CD4-positive, alpha-beta T cell treated with Interleukin-4 for 4 hours (primary cell): Measurements from ENCODE around the gene CEP350.
A peak's percentile ranks its signal among the peaks of the same experiment; 100 is the strongest.

Source experiments
- DNase-seq: peaks from one replicate; pipeline ENCODE4 v3.0.0-alpha.2; 2020

Gene CEP350

GRCh38 chr1:179954493-179955286, at the start of gene CEP350:
TSS of gene CEP350 (plus strand) at chr1:179954810. CDS start at chr1:179986182, 31,372 bp downstream.
- peak; percentile 100 for DNase-seq

GRCh38 chr1:179910934-179911333, 43.7 kb upstream of the CEP350 start:
- DNase-seq, result no peak

- no peak for DNase-seq
Measured at GRCh38 chr1:179911812-179912211, 42.8 kb upstream of the CEP350 start.

- no peak for DNase-seq
Measured at GRCh38 chr1:179917601-179918429, 36.8 kb upstream of the CEP350 start.

- DNase-seq, result no peak
Measured at GRCh38 chr1:179921472-179921871, 33.1 kb upstream of the CEP350 start.

- no peak for DNase-seq
Measured at GRCh38 chr1:179921981-179922872, 32.4 kb upstream of the CEP350 start.

- DNase-seq, result no peak
Measured at GRCh38 chr1:179923029-179923428, 31.6 kb upstream of the CEP350 start.

GRCh38 chr1:179924268-179924667, 30.3 kb upstream of the CEP350 start:
- no peak for DNase-seq

- no peak for DNase-seq
Measured at GRCh38 chr1:179925302-179925701, 29.3 kb upstream of the CEP350 start.

- no peak for DNase-seq
Measured at GRCh38 chr1:179925922-179926849, 28.4 kb upstream of the CEP350 start.

- no peak for DNase-seq
Measured at GRCh38 chr1:179926850-179927205, 27.8 kb upstream of the CEP350 start.

GRCh38 chr1:179929955-179930798, 24.4 kb upstream of the CEP350 start:
- DNase-seq, result no peak

- no peak for DNase-seq
Measured at GRCh38 chr1:179930867-179931266, 23.7 kb upstream of the CEP350 start.

- no peak for DNase-seq
Measured at GRCh38 chr1:179933219-179933618, 21.4 kb upstream of the CEP350 start.

- DNase-seq, result no peak
Measured at GRCh38 chr1:179935909-179936496, 18.6 kb upstream of the CEP350 start.

- DNase-seq, result no peak
Measured at GRCh38 chr1:179937668-179938254, 16.8 kb upstream of the CEP350 start.

- no peak for DNase-seq
Measured at GRCh38 chr1:179938752-179939151, 15.9 kb upstream of the CEP350 start.

- DNase-seq, result no peak
Measured at GRCh38 chr1:179939941-179940340, 14.7 kb upstream of the CEP350 start.

- DNase-seq, result no peak
Measured at GRCh38 chr1:179941454-179941853, 13.2 kb upstream of the CEP350 start.

- no peak for DNase-seq
Measured at GRCh38 chr1:179950651-179951050, 4.0 kb upstream of the CEP350 start.
